ENCODE results near the gene ATG10. TPM values are rescaled to one million over a fixed set of nuclear protein-coding genes. Genes with fewer than 3 reads are reported as not detected.

The ATG10 gene
- total and polyA plus RNA-seq, 2 of the 8 experiments (the other 6 are each of a cell fraction or from before 2014, with no cell fraction given), result 3.7 to 8.8 TPM

- H3K18ac ChIP-seq (ENCODE audit: extremely low read depth, low read length), result no peak overlapping the region
- H3K36me3 ChIP-seq (ENCODE audit: control insufficient read depth in 2 of 4, insufficient read depth in 4 of 4, low read length in 3 of 4), result no peaks in the 10 kb centered on the region
- H2AFZ ChIP-seq (ENCODE audit: low read length), result peak overlapping the region; percentile 36
- no peak overlapping the region for H3K4me2 ChIP-seq (ENCODE audit: insufficient read depth in 1 of 2, low read depth in 2 of 2, low read length in 2 of 2)
- DNase-seq (ENCODE audit: low read depth in 1 of 2, low spot score in 2 of 2) (no peak), FAIRE-seq (no peak)
- WGBS, 2 experiments (ENCODE audit: extremely low coverage in 1 of 2, insufficient coverage in 1 of 2, insufficient read length in 1 of 2, insufficient replicate concordance in 2 of 2, low coverage in 1 of 2, low lambda C conversion rate in 2 of 2, missing lambda C conversion rate in 1 of 2), result 77% methylated on average over 4 of the region's 4 CpGs; no CpG with 5 or more reads in 1 of the 2 experiments
- no peak overlapping the region for H2BK15ac ChIP-seq (ENCODE audit: low read length)
- ChIA-PET POLR2A (ENCODE audit: partially characterized antibody) (no interaction called here), CTCF (ENCODE audit: partially characterized antibody) (interaction anchor here (1.2 kb wide), 1 partner anchor 23 kb away, joined by 5 read pairs; no protein-coding TSS in a partner anchor)
- H3K14ac ChIP-seq (ENCODE audit: insufficient read length), result no peak overlapping the region
- TF ChIP-seq TBP (IDR thresholded peaks at IDR 0.05; ENCODE audit: low read depth, low read length), result no peak
- TF ChIP-seq KDM1A (IDR thresholded peaks at IDR 0.05; ENCODE audit: borderline replicate concordance, low read length), result no peak
- no peak for TF ChIP-seq CHD1 (IDR thresholded peaks at IDR 0.05; ENCODE audit: low read depth, low read length)
- TF ChIP-seq E2F6 (IDR thresholded peaks at IDR 0.05), result no peak
- H3K79me1 ChIP-seq (ENCODE audit: low read depth, low read length), result no peaks in the 10 kb centered on the region
- no peak overlapping the region for H3K27ac ChIP-seq (ENCODE audit: low read depth, low read length)
- H2AK5ac ChIP-seq (ENCODE audit: low read depth, low read length), result no peak overlapping the region
- no peak overlapping the region for H3K4ac ChIP-seq (replicated peaks; ENCODE audit: insufficient read length, low read depth, low read length)
- H2BK120ac ChIP-seq (replicated peaks; ENCODE audit: low read depth, low read length), result no peak overlapping the region
- no peak overlapping the region for H4K5ac ChIP-seq (ENCODE audit: insufficient read length, low read depth, low read length)
- H3K79me2 ChIP-seq (ENCODE audit: control insufficient read depth in 1 of 2, insufficient read depth in 2 of 2, low read length in 2 of 2), result no peaks in the 10 kb centered on the region
- no peak overlapping the region for H2BK5ac ChIP-seq (ENCODE audit: low read depth, low read length)
- H4K20me1 ChIP-seq (replicated peaks in 1 of 2; ENCODE audit: control insufficient read depth in 1 of 2, insufficient read depth in 2 of 2, low read length in 2 of 2), result no peaks in the 10 kb centered on the region
- H3K4me1 ChIP-seq (replicated peaks in 1 of 4; ENCODE audit: control insufficient read depth in 3 of 4, insufficient read depth in 4 of 4, low read length in 3 of 4), result no peaks in the 10 kb centered on the region
- no peak overlapping the region for H2BK12ac ChIP-seq (ENCODE audit: low read depth, low read length)
- H3K9ac ChIP-seq (replicated peaks in 1 of 4; ENCODE audit: extremely low read depth in 1 of 4, low read depth in 3 of 4, low read length in 3 of 4), result no peak overlapping the region
- no peak overlapping the region for H4K8ac ChIP-seq (ENCODE audit: extremely low read depth, insufficient read depth, low read length)
- H3K9me3 ChIP-seq (ENCODE audit: insufficient read depth in 2 of 2, low read depth in 1 of 2, low read length in 1 of 2), result peaks cover 0 to 3% of the 10 kb centered on the region in 2 experiments; a peak in 1 of 4 replicates
- no peak overlapping the region for H3K23ac ChIP-seq (ENCODE audit: insufficient read length)
- H3K27me3 ChIP-seq (replicated peaks in 1 of 4; ENCODE audit: control insufficient read depth in 3 of 4, extremely low read depth in 1 of 4, insufficient read depth in 3 of 4, low read length in 3 of 4), result no peaks in the 10 kb centered on the region
- no peaks in the 10 kb centered on the region for H3K23me2 ChIP-seq (ENCODE audit: low read depth, low read length)
- no peak overlapping the region for H3K56ac ChIP-seq (replicated peaks; ENCODE audit: insufficient read length, low read depth, low read length)
- no peak overlapping the region for H2BK20ac ChIP-seq (ENCODE audit: low read length)
- H3K4me3 ChIP-seq (ENCODE audit: extremely low read depth in 1 of 4, insufficient read depth in 2 of 4, low read depth in 3 of 4, low read length in 4 of 4), result no peak overlapping the region
- no peak overlapping the region for H4K91ac ChIP-seq (replicated peaks; ENCODE audit: insufficient read length, low read length)
These were observed 47.4 kb upstream of the ATG10 start for GRCh38 chr5:81924442-81924841.

Measured in H1 (cell line).